ENCODE results near the gene LRBA. TPM values are rescaled to one million over a fixed set of nuclear protein-coding genes. Genes with fewer than 3 reads are reported as not detected.
"Not testable (repeated sequence)": the region's sequence is repeated elsewhere in the genome, so short reads cannot be mapped to it uniquely, and the experiment has no call there.

LRBA gene
- total and polyA plus RNA-seq, 2 donors: 18.4 to 38.6 TPM

DNA sequence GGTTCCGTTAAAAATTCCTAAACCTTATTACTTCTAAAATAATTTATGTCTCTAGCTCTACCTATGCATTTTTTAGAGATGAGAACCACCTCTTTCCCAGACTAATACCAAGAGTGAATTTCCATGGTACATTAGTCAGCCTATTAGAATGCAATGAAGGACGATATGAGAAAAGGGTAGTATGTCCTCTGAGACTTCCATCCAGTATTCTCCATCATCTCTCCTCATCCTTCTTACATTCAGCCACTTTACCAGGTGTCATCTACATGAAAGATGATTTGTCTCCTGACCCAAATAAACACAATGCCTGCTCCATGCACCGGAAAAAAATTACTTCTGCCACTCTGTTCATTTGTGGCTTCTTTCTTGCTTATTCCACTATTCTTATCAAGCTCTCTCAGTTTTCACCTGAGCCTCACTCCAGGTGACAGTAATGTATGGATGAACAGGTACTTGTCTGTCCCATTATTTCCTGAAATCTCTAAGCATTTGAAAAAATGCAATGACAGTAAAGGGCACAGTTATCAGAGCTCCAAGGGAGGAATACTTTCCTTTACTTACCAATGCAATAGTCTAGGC lies 335.2 kb downstream of the LRBA start:
- no peak overlapping the region for H3K4me3 ChIP-seq (ENCODE audit: low read length in 2 of 2)
- WGBS: 97% methylated on average over 3 of the region's 3 CpGs

DNA sequence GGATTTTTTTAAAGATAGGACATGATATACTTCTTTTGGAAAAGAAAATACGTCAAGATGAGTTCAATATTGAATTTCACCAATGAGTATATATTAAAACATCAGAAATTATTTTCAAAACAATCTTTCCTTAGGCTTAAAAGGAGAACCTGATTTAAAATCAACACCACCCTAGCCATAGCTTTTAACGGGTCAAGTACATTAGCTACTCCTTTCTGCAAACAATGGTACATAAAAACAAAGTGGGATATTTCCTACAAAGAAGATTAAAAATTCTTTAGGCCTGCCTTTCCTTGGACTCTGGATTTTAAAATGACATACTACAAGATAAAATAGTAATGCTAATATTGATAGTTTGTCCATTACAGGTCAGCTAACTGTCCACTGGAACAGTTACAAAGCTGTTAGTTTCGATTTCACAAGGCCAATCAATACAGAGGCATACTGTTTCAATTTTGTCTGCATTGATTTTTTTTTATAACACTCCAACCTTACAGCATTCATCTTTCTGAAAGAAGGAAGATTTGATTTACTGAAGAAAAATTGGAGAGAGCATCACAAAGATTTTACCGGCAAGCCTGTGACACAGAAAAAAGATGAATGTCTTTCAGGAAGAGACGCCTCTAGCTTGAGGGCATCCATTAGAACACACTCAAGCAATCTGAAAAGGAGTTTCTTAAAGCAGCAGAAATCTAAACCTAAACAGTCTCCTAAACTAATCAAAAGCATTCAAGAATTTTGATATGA lies 335.9 kb downstream of the LRBA start:
- WGBS: 98% methylated on average over 5 of the region's 5 CpGs
- DNase-seq (ENCODE audit: low read depth in 6 of 9, low spot score in 9 of 9): no peak
- no peak overlapping the region for H3K27ac ChIP-seq (ENCODE audit: low read depth in 1 of 2, low read length in 1 of 2)

More for the DNA sequence above, 335.2 kb downstream of the LRBA start:
- Histone ChIP-seq H3K36me3 (ENCODE audit: control insufficient read depth in 2 of 2, insufficient read depth in 2 of 2, low read length in 1 of 2) (peaks cover 0 to 3% of the 10 kb centered on the region in 2 donors), H3K4me1 (ENCODE audit: control insufficient read depth in 2 of 2, insufficient read depth in 2 of 2, low read length in 2 of 2) (no peaks in the 10 kb centered on the region), H3K27ac (ENCODE audit: low read depth in 1 of 2, low read length in 1 of 2) (no peak overlapping the region), H3K9me3 (ENCODE audit: control insufficient read depth in 2 of 2, insufficient read depth in 1 of 2, low read length in 1 of 2) (no peaks in the 10 kb centered on the region), H3K27me3 (ENCODE audit: control insufficient read depth in 2 of 2, insufficient read depth in 1 of 2, low read length in 1 of 2) (no peaks in the 10 kb centered on the region)
- DNase-seq (ENCODE audit: low read depth in 6 of 9, low spot score in 9 of 9): no peak

DNA sequence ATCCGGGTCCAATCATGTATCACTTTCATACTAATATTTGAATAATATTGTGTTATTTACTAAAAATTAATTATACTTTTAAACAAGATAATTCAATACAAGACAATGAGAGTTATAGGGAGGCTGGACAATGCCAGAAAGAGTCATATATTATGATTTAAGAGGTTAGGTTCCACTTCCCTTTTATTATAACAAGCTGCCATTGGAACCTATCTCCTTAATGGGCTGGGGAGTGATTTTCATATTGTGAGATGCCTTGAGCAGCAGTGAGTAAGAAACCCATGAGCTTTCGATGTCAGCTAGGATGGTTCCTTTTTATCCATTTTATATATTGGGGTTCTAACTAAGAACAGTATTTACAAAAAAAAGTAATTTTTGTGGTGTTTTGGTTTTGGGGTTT lies 341.3 kb downstream of the LRBA start:
- WGBS: 95% methylated on average over 2 of the region's 2 CpGs
- Histone ChIP-seq H3K27me3 (ENCODE audit: control insufficient read depth in 2 of 2, insufficient read depth in 1 of 2, low read length in 1 of 2) (no peaks in the 10 kb centered on the region), H3K9me3 (ENCODE audit: control insufficient read depth in 2 of 2, insufficient read depth in 1 of 2, low read length in 1 of 2) (no peaks in the 10 kb centered on the region), H3K4me3 (ENCODE audit: low read length in 2 of 2) (no peak overlapping the region), H3K27ac (ENCODE audit: low read depth in 1 of 2, low read length in 1 of 2) (no peak overlapping the region), H3K4me1 (ENCODE audit: control insufficient read depth in 2 of 2, insufficient read depth in 2 of 2, low read length in 2 of 2) (no peaks in the 10 kb centered on the region), H3K36me3 (ENCODE audit: control insufficient read depth in 2 of 2, insufficient read depth in 2 of 2, low read length in 1 of 2) (no peaks in the 10 kb centered on the region)
- no peak for DNase-seq (ENCODE audit: low read depth in 6 of 9, low spot score in 9 of 9)

More for the DNA sequence above, 335.9 kb downstream of the LRBA start:
- Histone ChIP-seq H3K27me3 (ENCODE audit: control insufficient read depth in 2 of 2, insufficient read depth in 1 of 2, low read length in 1 of 2) (no peaks in the 10 kb centered on the region), H3K9me3 (ENCODE audit: control insufficient read depth in 2 of 2, insufficient read depth in 1 of 2, low read length in 1 of 2) (no peaks in the 10 kb centered on the region), H3K4me1 (ENCODE audit: control insufficient read depth in 2 of 2, insufficient read depth in 2 of 2, low read length in 2 of 2) (no peaks in the 10 kb centered on the region), H3K36me3 (ENCODE audit: control insufficient read depth in 2 of 2, insufficient read depth in 2 of 2, low read length in 1 of 2) (peaks cover 0 to 3% of the 10 kb centered on the region in 2 donors), H3K4me3 (ENCODE audit: low read length in 2 of 2) (no peak overlapping the region)

DNA sequence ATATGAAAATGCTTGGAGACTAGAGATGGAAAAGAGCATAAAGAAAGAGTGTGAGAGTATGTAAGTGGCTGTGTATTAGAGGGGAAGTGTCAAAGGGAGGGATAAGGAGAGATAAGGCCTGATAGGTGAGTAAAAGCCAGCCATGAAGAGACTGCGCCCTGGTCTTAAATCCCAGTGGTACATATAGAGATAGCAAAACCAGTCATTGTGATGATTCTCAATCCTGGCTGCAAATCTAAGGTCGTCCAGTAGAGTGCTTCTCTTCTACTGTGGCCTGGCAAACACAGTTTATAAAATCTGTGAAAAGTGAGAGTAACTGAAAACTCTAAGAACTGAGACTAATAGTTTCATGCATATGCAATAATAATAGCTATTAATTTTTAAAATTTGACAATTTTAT lies 346.3 kb downstream of the LRBA start:
- Histone ChIP-seq H3K4me1 (ENCODE audit: control insufficient read depth in 2 of 2, insufficient read depth in 2 of 2, low read length in 2 of 2) (no peaks in the 10 kb centered on the region), H3K27ac (ENCODE audit: low read depth in 1 of 2, low read length in 1 of 2) (no peak overlapping the region), H3K4me3 (ENCODE audit: low read length in 2 of 2) (no peak overlapping the region), H3K9me3 (ENCODE audit: control insufficient read depth in 2 of 2, insufficient read depth in 1 of 2, low read length in 1 of 2) (no peaks in the 10 kb centered on the region), H3K36me3 (ENCODE audit: control insufficient read depth in 2 of 2, insufficient read depth in 2 of 2, low read length in 1 of 2) (no peaks in the 10 kb centered on the region), H3K27me3 (ENCODE audit: control insufficient read depth in 2 of 2, insufficient read depth in 1 of 2, low read length in 1 of 2) (no peaks in the 10 kb centered on the region)
- WGBS: 98% methylated on average over 2 of the region's 2 CpGs
- DNase-seq (ENCODE audit: low read depth in 6 of 9, low spot score in 9 of 9): no peak

DNA sequence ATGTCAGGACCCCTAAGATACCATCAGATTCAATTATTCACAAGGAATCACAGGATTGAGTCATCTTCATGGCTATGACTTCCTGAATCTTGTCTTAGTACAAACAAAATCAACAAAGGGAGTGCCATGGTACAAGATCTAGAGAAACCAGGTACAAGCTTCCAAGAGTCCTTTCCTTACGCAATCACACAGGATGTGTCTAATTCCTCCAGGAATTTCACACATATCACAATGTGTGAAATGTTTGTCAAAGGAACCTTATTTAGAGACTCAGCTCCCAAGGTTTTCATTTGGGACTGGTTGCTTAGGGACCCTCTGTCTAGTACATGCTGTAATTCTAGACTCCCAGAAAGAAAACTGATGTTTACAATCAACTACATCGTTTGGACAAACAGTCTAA lies 350.1 kb downstream of the LRBA start:
- no peaks in the 10 kb centered on the region for H3K27me3 ChIP-seq (ENCODE audit: control insufficient read depth in 2 of 2, insufficient read depth in 1 of 2, low read length in 1 of 2)
- no peaks in the 10 kb centered on the region for H3K9me3 ChIP-seq (ENCODE audit: control insufficient read depth in 2 of 2, insufficient read depth in 1 of 2, low read length in 1 of 2)
- no peaks in the 10 kb centered on the region for H3K4me1 ChIP-seq (ENCODE audit: control insufficient read depth in 2 of 2, insufficient read depth in 2 of 2, low read length in 2 of 2)
- 96% methylated on average over 2 of the region's 2 CpGs for WGBS
- H3K27ac ChIP-seq (ENCODE audit: low read depth in 1 of 2, low read length in 1 of 2): no peak overlapping the region
- DNase-seq (ENCODE audit: low read depth in 6 of 9, low spot score in 9 of 9): no peak
- H3K36me3 ChIP-seq (ENCODE audit: control insufficient read depth in 2 of 2, insufficient read depth in 2 of 2, low read length in 1 of 2): no peaks in the 10 kb centered on the region
- H3K4me3 ChIP-seq (ENCODE audit: low read length in 2 of 2): no peak overlapping the region

DNA sequence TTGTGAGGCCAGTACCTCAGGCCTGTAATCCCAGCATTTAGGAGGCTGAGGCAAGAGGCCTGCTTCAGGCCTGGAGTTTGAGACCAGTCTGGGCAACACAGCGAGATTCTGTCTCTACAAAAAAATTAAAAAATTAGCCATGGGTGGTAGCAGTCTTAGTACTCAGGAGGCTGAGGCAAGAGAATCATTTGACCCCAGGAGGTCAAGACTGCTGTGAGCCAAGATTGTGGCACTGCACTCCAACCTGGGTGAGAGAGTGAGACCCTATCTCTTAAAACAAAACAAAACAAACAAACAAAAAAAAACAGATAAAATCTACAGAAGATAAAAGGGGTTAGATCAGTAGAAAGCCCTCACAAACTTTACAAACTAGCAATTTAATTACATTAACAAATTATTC lies 352.4 kb downstream of the LRBA start:
- no peaks in the 10 kb centered on the region for H3K36me3 ChIP-seq (ENCODE audit: control insufficient read depth in 2 of 2, insufficient read depth in 2 of 2, low read length in 1 of 2)
- 100% methylated on average over 1 of the region's 1 CpG for WGBS
- H3K27me3 ChIP-seq (ENCODE audit: control insufficient read depth in 2 of 2, insufficient read depth in 1 of 2, low read length in 1 of 2): no peaks in the 10 kb centered on the region
- no peak overlapping the region for H3K4me3 ChIP-seq (ENCODE audit: low read length in 2 of 2)
- H3K4me1 ChIP-seq (ENCODE audit: control insufficient read depth in 2 of 2, insufficient read depth in 2 of 2, low read length in 2 of 2): no peaks in the 10 kb centered on the region
- no peak for DNase-seq (ENCODE audit: low read depth in 6 of 9, low spot score in 9 of 9)
- no peak overlapping the region for H3K27ac ChIP-seq (ENCODE audit: low read depth in 1 of 2, low read length in 1 of 2)
- H3K9me3 ChIP-seq (ENCODE audit: control insufficient read depth in 2 of 2, insufficient read depth in 1 of 2, low read length in 1 of 2): no peaks in the 10 kb centered on the region

DNA sequence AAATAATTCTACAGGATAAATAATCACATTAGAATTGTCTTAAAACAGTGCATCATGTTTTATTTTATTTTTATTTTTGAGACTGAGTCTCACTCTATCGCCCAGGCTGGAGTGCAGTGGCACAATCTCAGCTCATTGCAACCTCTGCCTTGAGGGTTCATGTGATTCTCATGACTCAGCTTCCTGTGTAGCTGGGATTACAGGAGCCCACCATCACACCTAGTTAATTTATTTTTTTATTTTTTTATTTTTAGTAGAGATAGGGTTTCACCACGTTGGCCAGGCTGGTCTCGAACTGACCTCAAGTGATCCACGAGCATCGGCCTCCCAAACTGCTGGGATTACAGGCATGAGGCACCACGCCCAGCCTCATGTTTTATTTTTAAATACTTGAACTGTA lies 353.5 kb downstream of the LRBA start:
- not testable (repeated sequence) for DNase-seq (ENCODE audit: low read depth in 6 of 9, low spot score in 9 of 9); H3K27me3 ChIP-seq (ENCODE audit: control insufficient read depth in 2 of 2, insufficient read depth in 1 of 2, low read length in 1 of 2); H3K27ac ChIP-seq (ENCODE audit: low read depth in 1 of 2, low read length in 1 of 2); H3K36me3 ChIP-seq (ENCODE audit: control insufficient read depth in 2 of 2, insufficient read depth in 2 of 2, low read length in 1 of 2); H3K4me3 ChIP-seq (ENCODE audit: low read length in 2 of 2); H3K4me1 ChIP-seq (ENCODE audit: control insufficient read depth in 2 of 2, insufficient read depth in 2 of 2, low read length in 2 of 2); H3K9me3 ChIP-seq (ENCODE audit: control insufficient read depth in 2 of 2, insufficient read depth in 1 of 2, low read length in 1 of 2)
- 95% methylated on average over 6 of the region's 6 CpGs for WGBS

DNA sequence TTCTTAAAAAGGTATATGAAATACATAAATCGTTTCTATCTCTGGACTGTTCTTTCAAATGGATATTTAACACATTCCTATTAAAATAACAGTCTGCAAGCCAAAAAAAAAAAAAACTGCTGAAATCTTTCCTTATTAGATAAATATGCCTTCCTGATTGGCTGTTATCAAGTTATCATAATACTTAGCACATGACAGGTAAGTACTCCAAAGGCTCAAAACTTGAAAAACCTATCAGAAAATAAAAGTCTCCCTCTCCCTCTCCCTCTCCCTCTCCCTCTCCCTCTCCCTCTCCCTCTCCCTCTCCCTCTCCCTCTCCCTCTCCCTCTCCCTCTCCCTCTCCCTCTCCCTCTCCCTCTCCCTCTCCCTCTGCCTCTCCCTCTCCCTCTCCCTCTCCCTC lies 356.8 kb downstream of the LRBA start:
- DNase-seq (ENCODE audit: low read depth in 6 of 9, low spot score in 9 of 9); H3K27me3 ChIP-seq (ENCODE audit: control insufficient read depth in 2 of 2, insufficient read depth in 1 of 2, low read length in 1 of 2): not testable (repeated sequence)
- 93% methylated on average over 1 of the region's 1 CpG for whole genome bisulfite sequencing

DNA sequence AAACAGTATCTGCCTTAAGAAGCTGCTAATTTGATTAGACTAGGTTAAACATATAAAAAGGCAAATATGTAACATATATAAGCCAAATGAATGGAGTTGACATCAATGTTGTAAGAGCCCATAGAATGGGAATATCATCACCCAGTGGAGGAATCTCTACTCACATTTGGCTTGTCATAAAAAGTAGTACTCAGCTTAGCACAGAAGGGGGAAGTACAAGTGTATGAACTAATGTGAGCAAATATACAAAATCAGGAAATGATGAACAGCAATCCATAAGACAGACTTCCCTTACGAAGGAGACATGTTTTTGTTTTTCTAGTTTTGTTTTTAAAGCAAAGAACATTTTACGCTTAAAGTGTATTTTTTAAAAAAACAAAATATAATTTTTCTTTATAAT lies 358.2 kb downstream of the LRBA start:
- 97% methylated on average over 2 of the region's 2 CpGs for WGBS
- H3K27me3 ChIP-seq (ENCODE audit: control insufficient read depth in 2 of 2, insufficient read depth in 1 of 2, low read length in 1 of 2): no peaks in the 10 kb centered on the region
- no peaks in the 10 kb centered on the region for H3K9me3 ChIP-seq (ENCODE audit: control insufficient read depth in 2 of 2, insufficient read depth in 1 of 2, low read length in 1 of 2)
- H3K4me1 ChIP-seq (ENCODE audit: control insufficient read depth in 2 of 2, insufficient read depth in 2 of 2, low read length in 2 of 2): no peaks in the 10 kb centered on the region
- no peaks in the 10 kb centered on the region for H3K36me3 ChIP-seq (ENCODE audit: control insufficient read depth in 2 of 2, insufficient read depth in 2 of 2, low read length in 1 of 2)
- H3K4me3 ChIP-seq (ENCODE audit: low read length in 2 of 2): no peak overlapping the region
- no peak overlapping the region for H3K27ac ChIP-seq (ENCODE audit: low read depth in 1 of 2, low read length in 1 of 2)
- DNase-seq (ENCODE audit: low read depth in 6 of 9, low spot score in 9 of 9): no peak

More for the DNA sequence above, 356.8 kb downstream of the LRBA start:
- not testable (repeated sequence) for H3K4me3 ChIP-seq (ENCODE audit: low read length in 2 of 2); H3K4me1 ChIP-seq (ENCODE audit: control insufficient read depth in 2 of 2, insufficient read depth in 2 of 2, low read length in 2 of 2); H3K9me3 ChIP-seq (ENCODE audit: control insufficient read depth in 2 of 2, insufficient read depth in 1 of 2, low read length in 1 of 2); H3K36me3 ChIP-seq (ENCODE audit: control insufficient read depth in 2 of 2, insufficient read depth in 2 of 2, low read length in 1 of 2); H3K27ac ChIP-seq (ENCODE audit: low read depth in 1 of 2, low read length in 1 of 2)
